Activated B cell treated with CpG ODN at 0.5 μM for 24 hours (primary cell): ENCODE measurements around the gene PDXP. TPM values are rescaled to one million over a fixed set of nuclear protein-coding genes. Genes with fewer than 3 reads are reported as not detected.

Experiments
- ATAC-seq: fragments of 200-7000 bp; cut with Tn5 transposase; one replicate; pipeline ENCODE4 v1.10.0; 2021; ENCODE audit warnings: low read depth, mild to moderate bottlenecking, moderate library complexity
- CTCF ChIA-PET: fragments of 350-600 bp; sonication (Branson Sonifier 250); formaldehyde crosslinking; loops from one replicate; lab custom pipeline; 2021; ENCODE audit warnings: antibody characterized with exemption; lab: Charles Lee
- POLR2A ChIA-PET: fragments of 350-600 bp; sonication (Branson Sonifier 250); formaldehyde crosslinking; loops from one replicate; lab custom pipeline; 2021; ENCODE audit warnings: antibody characterized with exemption; lab: Charles Lee
- DNase-seq: peaks from one replicate; pipeline ENCODE4 v3.0.0; 2022
- H3K27ac Mint-ChIP-seq: one replicate; pipeline ENCODE4 v1.8.0; 2020; ENCODE audit warnings: mixed read lengths
- H3K27me3 Mint-ChIP-seq: one replicate; pipeline ENCODE4 v1.8.0; 2021; ENCODE audit warnings: mixed read lengths
- H3K36me3 Mint-ChIP-seq: one replicate; pipeline ENCODE4 v1.8.0; 2021; ENCODE audit warnings: low read depth, mixed read lengths
- H3K4me1 Mint-ChIP-seq: one replicate; pipeline ENCODE4 v1.8.0; 2021; ENCODE audit warnings: mixed read lengths
- H3K4me3 Mint-ChIP-seq: one replicate; pipeline ENCODE4 v1.8.0; 2020; ENCODE audit warnings: mild to moderate bottlenecking, mixed read lengths
- H3K9me3 Mint-ChIP-seq: one replicate; pipeline ENCODE4 v1.8.0; 2020; ENCODE audit warnings: mixed read lengths
- intact Hi-C: fragments of 100-400 bp; cut with micrococcal nuclease; formaldehyde crosslinking; loops from one replicate; pipeline ENCODE4 v1.15.1; 2024
- total RNA-seq: library from RNA; stranded (reverse); gene quantifications from 2 replicates; pipeline ENCODE4 v1.2.3, GENCODE V29; 2022
- TF ChIP-seq, protein P1 (sequence below): fragments of 200-600 bp; IDR thresholded peaks from one replicate; pipeline ENCODE4 v1.8.0; 2022; ENCODE audit warnings: antibody characterized with exemption, mild to moderate bottlenecking

Gene PDXP
- total RNA-seq, 1 donor from 2014 or later = 22.6 TPM

DNA sequence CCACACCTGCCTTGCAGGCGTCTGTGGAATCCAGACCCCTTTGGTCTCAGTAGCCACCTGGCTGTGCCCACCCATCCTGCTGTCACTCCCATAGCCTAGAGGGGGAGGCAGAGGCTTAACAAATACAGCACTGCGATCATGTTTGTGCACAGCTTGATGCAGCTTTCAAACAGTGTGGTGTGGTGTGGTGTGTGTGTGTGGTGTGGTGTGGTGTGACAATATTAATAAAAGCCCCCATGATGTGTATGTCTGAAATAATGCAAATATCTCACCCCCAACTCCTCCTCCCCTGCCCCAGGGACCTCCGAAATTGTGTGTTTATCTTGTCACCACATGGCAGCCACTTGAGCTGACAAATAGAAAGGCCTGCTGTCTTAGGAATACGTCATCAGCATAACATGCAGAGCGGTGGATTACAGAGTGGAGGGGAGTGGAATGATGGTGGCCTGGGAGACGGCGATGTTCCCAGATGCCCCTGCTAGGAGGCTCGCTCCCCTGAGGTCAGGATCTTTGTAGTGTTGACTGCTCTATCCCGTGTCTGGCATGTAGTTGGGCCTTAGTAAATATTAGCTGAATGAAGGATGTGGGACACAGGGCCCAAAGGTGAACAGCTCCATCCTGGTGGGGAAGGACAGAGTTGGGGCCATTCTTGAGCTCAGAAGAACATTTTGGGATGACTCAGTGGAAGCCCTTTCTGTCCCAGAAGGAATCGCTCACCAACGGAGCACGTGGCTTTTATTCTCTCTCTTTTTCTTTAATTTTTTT, 2.8 kb downstream of the PDXP start:
- TF ChIP-seq, protein P1, sequence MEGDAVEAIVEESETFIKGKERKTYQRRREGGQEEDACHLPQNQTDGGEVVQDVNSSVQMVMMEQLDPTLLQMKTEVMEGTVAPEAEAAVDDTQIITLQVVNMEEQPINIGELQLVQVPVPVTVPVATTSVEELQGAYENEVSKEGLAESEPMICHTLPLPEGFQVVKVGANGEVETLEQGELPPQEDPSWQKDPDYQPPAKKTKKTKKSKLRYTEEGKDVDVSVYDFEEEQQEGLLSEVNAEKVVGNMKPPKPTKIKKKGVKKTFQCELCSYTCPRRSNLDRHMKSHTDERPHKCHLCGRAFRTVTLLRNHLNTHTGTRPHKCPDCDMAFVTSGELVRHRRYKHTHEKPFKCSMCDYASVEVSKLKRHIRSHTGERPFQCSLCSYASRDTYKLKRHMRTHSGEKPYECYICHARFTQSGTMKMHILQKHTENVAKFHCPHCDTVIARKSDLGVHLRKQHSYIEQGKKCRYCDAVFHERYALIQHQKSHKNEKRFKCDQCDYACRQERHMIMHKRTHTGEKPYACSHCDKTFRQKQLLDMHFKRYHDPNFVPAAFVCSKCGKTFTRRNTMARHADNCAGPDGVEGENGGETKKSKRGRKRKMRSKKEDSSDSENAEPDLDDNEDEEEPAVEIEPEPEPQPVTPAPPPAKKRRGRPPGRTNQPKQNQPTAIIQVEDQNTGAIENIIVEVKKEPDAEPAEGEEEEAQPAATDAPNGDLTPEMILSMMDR = no peak
- Mint-ChIP-seq H3K9me3 (no peaks in the 10 kb centered on the region), H3K4me1 (peaks cover 49% of the 10 kb centered on the region), H3K4me3 (peak overlapping the region; percentile 85), H3K27me3 (no peaks in the 10 kb centered on the region), H3K36me3 (peaks cover 23% of the 10 kb centered on the region), H3K27ac (peak overlapping the region; percentile 85)
- DNase-seq (no peak), ATAC-seq (no peak)
- intact Hi-C loops = loop anchor here (1.0 kb wide), 2 partner anchors 20 to 202 kb away; no protein-coding TSS in a partner anchor
- CTCF ChIA-PET = interaction anchor here (0.6 to 5.4 kb wide), 10 partner anchors 10 to 202 kb away, joined by 3 to 107 read pairs (median 8); partner anchors contain the start of genes GGA1, LGALS1 and NOL12
- POLR2A ChIA-PET = interaction anchor here (0.7 to 8.0 kb wide), 9 partner anchors 13 to 57 kb away, joined by 5 to 181 read pairs (median 9); partner anchors contain the start of genes GGA1 and LGALS1

DNA sequence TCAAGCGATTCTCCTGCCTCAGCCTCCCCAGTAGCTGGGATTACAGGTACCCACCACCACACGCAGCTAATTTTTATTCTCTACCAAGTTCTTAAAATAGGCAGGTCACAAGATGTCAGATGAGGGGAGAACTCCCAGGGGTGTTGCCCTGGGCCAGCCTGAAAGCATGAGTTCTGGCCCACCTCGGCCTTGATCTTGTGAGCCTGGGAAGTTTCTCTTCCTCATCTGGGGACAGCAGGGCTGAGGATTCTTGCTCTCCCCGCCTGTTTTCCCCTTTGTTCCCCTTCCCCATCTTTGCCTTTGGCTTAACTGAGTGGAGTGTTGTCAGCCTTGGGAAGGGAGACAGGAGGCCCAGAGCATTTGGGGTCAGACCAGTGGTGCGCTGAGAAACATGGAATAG, 3.5 kb downstream of the PDXP start:
- Mint-ChIP-seq H3K9me3 (no peaks in the 10 kb centered on the region), H3K27me3 (no peaks in the 10 kb centered on the region), H3K4me1 (peaks cover 49% of the 10 kb centered on the region), H3K4me3 (peak overlapping the region; percentile 48), H3K27ac (peak overlapping the region; percentile 85), H3K36me3 (peaks cover 28% of the 10 kb centered on the region)
- intact Hi-C loops = no loop called here
- CTCF ChIA-PET = interaction anchor here (1.0 to 5.4 kb wide), 8 partner anchors 10 to 201 kb away, joined by 3 to 107 read pairs (median 6); partner anchors contain the start of genes GGA1, LGALS1 and NOL12
- POLR2A ChIA-PET = interaction anchor here (1.1 to 8.0 kb wide), 7 partner anchors 12 to 53 kb away, joined by 3 to 181 read pairs (median 11); partner anchors contain the start of genes GGA1 and LGALS1
- TF ChIP-seq, protein P1 = no peak
- ATAC-seq (no peak), DNase-seq (no peak)

DNA sequence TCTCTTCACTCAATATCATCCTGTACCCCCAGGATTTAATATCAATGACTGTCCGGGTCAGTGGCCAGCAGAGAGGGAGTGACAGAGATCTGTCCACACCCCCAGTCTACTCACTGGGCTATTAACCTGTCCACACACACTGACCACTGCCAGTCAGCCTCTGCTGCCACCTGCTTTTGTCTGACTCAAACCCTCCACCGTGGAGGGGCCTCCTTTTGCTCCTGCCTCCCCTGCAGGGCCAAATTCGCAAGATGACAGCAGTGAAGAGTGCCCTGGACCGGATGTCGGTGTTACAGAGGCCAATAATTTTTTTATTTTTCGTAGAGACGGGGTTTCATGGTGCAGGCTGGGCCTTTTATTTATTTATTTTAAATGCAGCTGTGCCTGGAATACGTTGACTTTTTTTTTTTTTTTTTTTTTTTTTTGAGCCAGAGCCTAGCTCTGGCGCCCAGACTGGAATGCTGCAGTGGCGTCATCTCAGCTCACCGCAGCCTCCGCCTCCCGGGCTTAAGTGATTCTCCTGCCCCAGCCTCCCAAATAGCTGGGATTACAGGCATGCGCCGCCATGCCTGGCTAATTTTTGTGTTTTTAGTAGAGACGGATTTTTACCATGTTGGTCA, 5.1 kb downstream of the PDXP start:
- no peak for ATAC-seq
- H3K4me3 Mint-ChIP-seq = no peak overlapping the region
- peak overlapping the region; percentile 18 for H3K27ac Mint-ChIP-seq
- peaks cover 28% of the 10 kb centered on the region for H3K36me3 Mint-ChIP-seq
- intact Hi-C loops = no loop called here
- CTCF ChIA-PET = interaction anchor here (1.0 to 3.1 kb wide), 5 partner anchors 9 to 57 kb away, joined by 3 to 26 read pairs (median 5); no protein-coding TSS in a partner anchor
- POLR2A ChIA-PET = interaction anchor here (0.6 to 8.0 kb wide), 4 partner anchors 10 to 184 kb away, joined by 5 to 181 read pairs (median 6); partner anchors contain the start of gene LGALS1
- TF ChIP-seq, protein P1 = no peak
- no peaks in the 10 kb centered on the region for H3K27me3 Mint-ChIP-seq
- no peaks in the 10 kb centered on the region for H3K9me3 Mint-ChIP-seq
- H3K4me1 Mint-ChIP-seq = peaks cover 39% of the 10 kb centered on the region
- no peak for DNase-seq

DNA sequence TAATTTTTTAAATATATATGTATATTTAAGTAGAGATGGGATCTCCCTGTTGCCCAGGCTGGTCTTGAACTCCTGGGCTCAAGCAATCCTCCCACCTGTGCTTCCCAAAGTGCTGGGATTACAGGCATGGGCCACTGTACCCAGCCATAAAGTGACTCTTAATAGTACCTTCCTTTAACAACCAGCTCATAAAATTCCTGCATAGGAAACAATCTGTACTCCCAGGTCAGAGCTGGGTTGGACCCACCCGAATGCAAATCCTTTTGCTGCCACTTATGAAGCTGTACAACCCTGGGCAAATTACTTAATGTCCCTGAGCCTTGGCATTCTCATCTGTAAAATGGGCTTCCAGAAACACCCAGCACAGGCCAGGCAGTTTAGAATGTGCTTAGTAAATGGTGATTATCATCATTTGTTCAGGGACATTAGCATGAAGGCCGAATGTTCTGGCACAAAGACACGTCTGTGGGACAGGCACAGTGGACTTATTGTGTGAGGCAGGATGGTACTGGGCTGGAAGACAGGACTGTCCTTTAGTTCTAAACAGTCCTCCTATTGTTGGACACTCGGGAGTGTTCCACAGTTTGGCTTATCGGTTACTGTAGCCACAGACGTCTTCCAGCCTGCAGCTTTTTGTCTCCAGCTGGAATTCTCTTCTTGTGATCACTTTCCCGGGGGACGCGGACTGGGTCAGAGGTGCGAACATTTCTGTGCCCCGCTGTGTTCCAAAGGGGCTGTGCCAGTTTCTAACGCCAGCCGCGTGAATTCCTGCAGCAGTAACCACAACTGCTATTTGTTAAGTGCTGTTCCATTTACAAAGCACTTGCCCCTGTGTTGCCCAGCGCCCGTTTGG, 6.0 kb downstream of the PDXP start:
- no peak for DNase-seq
- TF ChIP-seq, protein P1 = no peak
- Mint-ChIP-seq H3K4me1 (peaks cover 36% of the 10 kb centered on the region), H3K36me3 (peaks cover 30% of the 10 kb centered on the region), H3K27ac (no peak overlapping the region), H3K4me3 (no peak overlapping the region), H3K9me3 (no peaks in the 10 kb centered on the region), H3K27me3 (no peaks in the 10 kb centered on the region)
- ATAC-seq = no peak
- POLR2A ChIA-PET = interaction anchor here (0.6 to 8.0 kb wide), 4 partner anchors 9 to 255 kb away, joined by 3 to 181 read pairs (median 6); partner anchors contain the start of gene LGALS1
- CTCF ChIA-PET = interaction anchor here (1.0 to 2.2 kb wide), 3 partner anchors 8 to 21 kb away, joined by 4 to 12 read pairs (median 5); no protein-coding TSS in a partner anchor
- intact Hi-C loops = no loop called here
